Type B pancreatic cell (in vitro differentiated cells): ENCODE measurements around the gene MAP3K14. TPM values are rescaled to one million over a fixed set of nuclear protein-coding genes. Genes with fewer than 3 reads are reported as not detected.

Experiments used
- DNase-seq: peaks from one replicate; pipeline ENCODE4 v3.0.0; 2021; ENCODE audit warnings: mixed read lengths; ENCODE audit not compliant: unreplicated experiment; ENCODE audit errors: extremely low spot score
- H3K27ac Mint-ChIP-seq: 2 replicates; pipeline ENCODE4 v1.8.0; 2021; ENCODE audit warnings: mild to moderate bottlenecking, mixed read lengths
- H3K27me3 Mint-ChIP-seq: 2 replicates; pipeline ENCODE4 v1.8.0; 2021; ENCODE audit warnings: mixed read lengths
- H3K36me3 Mint-ChIP-seq: 2 replicates; pipeline ENCODE4 v1.8.0; 2021; ENCODE audit warnings: mixed read lengths
- H3K4me1 Mint-ChIP-seq: one replicate; pipeline ENCODE4 v1.8.0; 2021; ENCODE audit warnings: mixed read lengths; ENCODE audit not compliant: unreplicated experiment
- H3K4me3 Mint-ChIP-seq: 2 replicates; pipeline ENCODE4 v1.8.0; 2021; ENCODE audit warnings: mild to moderate bottlenecking, mixed read lengths
- H3K9me3 Mint-ChIP-seq: 2 replicates; pipeline ENCODE4 v1.8.0; 2021; ENCODE audit warnings: mixed read lengths
- CTCF ChIP-seq: fragments of 200-600 bp; sonication (generic); conservative IDR thresholded peaks from 2 replicates; pipeline ENCODE4 v1.5.0; 2021; ENCODE audit warnings: antibody characterized with exemption, mild to moderate bottlenecking
- total RNA-seq: library from RNA; stranded (reverse); gene quantifications from 2 replicates; pipeline ENCODE4 v1.2.1, GENCODE V29; 2021; ENCODE audit warnings: low replicate concordance

Gene MAP3K14
- total RNA-seq, 1 donor from 2014 or later, result 10.4 TPM

GRCh38 chr17:45336390-45337182, 19.8 kb upstream of the MAP3K14 start:
- Mint-ChIP-seq H3K27me3 (no peaks in the 10 kb centered on the region), H3K9me3 (no peaks in the 10 kb centered on the region)

GRCh38 chr17:45335721-45336120, 18.9 kb upstream of the MAP3K14 start:
- Mint-ChIP-seq H3K4me3 (no peak overlapping the region), H3K27ac (no peak overlapping the region), H3K36me3 (no peaks in the 10 kb centered on the region), H3K9me3 (no peaks in the 10 kb centered on the region), H3K27me3 (no peaks in the 10 kb centered on the region), H3K4me1 (peaks cover 5% of the 10 kb centered on the region)
- TF ChIP-seq CTCF, result no peak
- DNase-seq, result no peak

More at GRCh38 chr17:45336390-45337182, 19.8 kb upstream of the MAP3K14 start:
- Mint-ChIP-seq H3K27ac (no peak overlapping the region), H3K36me3 (no peaks in the 10 kb centered on the region), H3K4me3 (no peak overlapping the region), H3K4me1 (peaks cover 9% of the 10 kb centered on the region)
- no peak for DNase-seq
- no peak for TF ChIP-seq CTCF

- no peak overlapping the region for H3K27ac Mint-ChIP-seq
- TF ChIP-seq CTCF, result no peak
- H3K27me3 Mint-ChIP-seq, result no peaks in the 10 kb centered on the region
- no peaks in the 10 kb centered on the region for H3K9me3 Mint-ChIP-seq
- no peak for DNase-seq
- no peaks in the 10 kb centered on the region for H3K36me3 Mint-ChIP-seq
- H3K4me1 Mint-ChIP-seq, result peaks cover 4% of the 10 kb centered on the region
- no peak overlapping the region for H3K4me3 Mint-ChIP-seq
Measured at GRCh38 chr17:45334701-45335677, 18.2 kb upstream of the MAP3K14 start.

GRCh38 chr17:45334231-45334630, 17.4 kb upstream of the MAP3K14 start:
- Mint-ChIP-seq H3K27ac (no peak overlapping the region), H3K4me3 (no peak overlapping the region), H3K27me3 (no peaks in the 10 kb centered on the region), H3K4me1 (no peaks in the 10 kb centered on the region), H3K9me3 (no peaks in the 10 kb centered on the region), H3K36me3 (no peaks in the 10 kb centered on the region)
- TF ChIP-seq CTCF, result no peak
- no peak for DNase-seq

GRCh38 chr17:45333702-45334092, 16.9 kb upstream of the MAP3K14 start:
- no peaks in the 10 kb centered on the region for H3K27me3 Mint-ChIP-seq
- H3K36me3 Mint-ChIP-seq, result no peaks in the 10 kb centered on the region
- DNase-seq, result no peak
- H3K9me3 Mint-ChIP-seq, result no peaks in the 10 kb centered on the region
- no peak overlapping the region for H3K27ac Mint-ChIP-seq
- H3K4me3 Mint-ChIP-seq, result no peak overlapping the region
- H3K4me1 Mint-ChIP-seq, result no peaks in the 10 kb centered on the region
- no peak for TF ChIP-seq CTCF
